SK-N-SH treated with all-trans-retinoic acid at 6 μM for 48 hours (cell line): ENCODE results near the gene ZNF423.

Experiments
- ARNTL ChIP-seq: fragments of 450-650 bp; formaldehyde crosslinking; IDR thresholded peaks from 2 replicates; pipeline ENCODE4 v1.5.0; 2020; ENCODE audit warnings: low read depth, mild to moderate bottlenecking, moderate library complexity, borderline replicate concordance
- CSDC2 ChIP-seq: fragments of 250-450 bp; sonication (Bioruptor Pico); IDR thresholded peaks from 2 replicates; pipeline ENCODE4 v1.5.0; 2020; ENCODE audit warnings: mild to moderate bottlenecking, moderate library complexity
- ESRRG ChIP-seq: fragments of 250-450 bp; sonication (Bioruptor Pico); IDR thresholded peaks from 2 replicates; pipeline ENCODE4 v1.6.1; 2021; ENCODE audit warnings: mild to moderate bottlenecking
- ZC3H10 ChIP-seq: fragments of 250-450 bp; sonication (Bioruptor Pico); IDR thresholded peaks from 2 replicates; pipeline ENCODE4 v1.5.1; 2021; ENCODE audit warnings: mild to moderate bottlenecking, moderate library complexity
- ZFP3 ChIP-seq: fragments of 250-450 bp; sonication (Bioruptor Pico); IDR thresholded peaks from 2 replicates; pipeline ENCODE4 v1.5.0; 2020; ENCODE audit warnings: mild to moderate bottlenecking, moderate library complexity
- ZFP30 ChIP-seq: fragments of 450-650 bp; formaldehyde crosslinking; IDR thresholded peaks from 2 replicates; pipeline ENCODE4 v1.5.0; 2022; ENCODE audit warnings: mild to moderate bottlenecking, moderate library complexity
- ZNF8 ChIP-seq: fragments of 450-650 bp; formaldehyde crosslinking; IDR thresholded peaks from 2 replicates; pipeline ENCODE4 v1.5.0; 2020; ENCODE audit warnings: mild to moderate bottlenecking, moderate library complexity
- TF ChIP-seq, protein P1 (sequence below): fragments of 250-450 bp; sonication (Bioruptor Pico); IDR thresholded peaks from 2 replicates; pipeline ENCODE4 v1.8.0; 2020; ENCODE audit warnings: mild to moderate bottlenecking, moderate library complexity, borderline replicate concordance
- TF ChIP-seq, protein P2 (sequence below): fragments of 250-450 bp; sonication (Bioruptor Pico); IDR thresholded peaks from 2 replicates; pipeline ENCODE4 v1.8.0; 2021; ENCODE audit warnings: low read depth, mild to moderate bottlenecking, moderate library complexity, borderline replicate concordance
- TF ChIP-seq, protein P3 (sequence below): fragments of 250-450 bp; sonication (Bioruptor Pico); IDR thresholded peaks from 2 replicates; pipeline ENCODE4 v1.5.0; 2020; ENCODE audit warnings: mild to moderate bottlenecking, moderate library complexity

DNA sequence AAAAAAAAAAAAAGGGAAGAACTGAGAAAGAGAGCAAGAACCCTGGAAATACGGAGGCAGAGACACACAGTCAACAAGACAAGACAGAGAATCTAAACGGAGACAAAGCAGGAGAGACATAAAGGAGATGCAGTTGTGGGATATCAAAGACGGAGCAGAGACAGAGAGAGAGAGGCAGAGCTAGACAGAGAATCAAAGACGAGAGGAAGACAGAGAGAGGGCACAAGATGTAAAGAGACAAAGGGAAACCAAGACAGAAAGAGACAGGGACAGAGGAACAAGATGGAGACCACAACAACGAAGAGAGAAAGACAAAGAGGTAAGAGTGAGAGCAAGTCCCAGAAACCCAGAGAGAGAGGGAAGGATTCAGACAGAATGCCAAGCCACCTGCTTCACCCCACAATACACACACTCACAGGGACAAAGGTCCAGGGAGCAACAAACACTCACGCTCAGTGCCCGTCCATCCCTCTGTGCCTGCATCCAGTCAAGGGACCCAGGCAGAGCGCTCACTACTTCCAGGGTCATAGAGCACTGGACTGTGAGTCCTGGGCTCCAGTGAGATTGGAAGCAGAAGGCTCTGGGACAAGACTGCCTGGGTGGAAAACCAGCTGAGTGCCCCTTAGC lies 393.4 kb downstream of the ZNF423 start:
- TF ChIP-seq ARNTL (CRISPR knock-in tag) (no peak), ESRRG (CRISPR knock-in tag) (no peak), ZNF8 (no peak), ZC3H10 (CRISPR knock-in tag) (no peak), CSDC2 (no peak), ZFP30 (CRISPR knock-in tag) (no peak), ZFP3 (CRISPR knock-in tag) (no peak)
- TF ChIP-seq, protein P1, sequence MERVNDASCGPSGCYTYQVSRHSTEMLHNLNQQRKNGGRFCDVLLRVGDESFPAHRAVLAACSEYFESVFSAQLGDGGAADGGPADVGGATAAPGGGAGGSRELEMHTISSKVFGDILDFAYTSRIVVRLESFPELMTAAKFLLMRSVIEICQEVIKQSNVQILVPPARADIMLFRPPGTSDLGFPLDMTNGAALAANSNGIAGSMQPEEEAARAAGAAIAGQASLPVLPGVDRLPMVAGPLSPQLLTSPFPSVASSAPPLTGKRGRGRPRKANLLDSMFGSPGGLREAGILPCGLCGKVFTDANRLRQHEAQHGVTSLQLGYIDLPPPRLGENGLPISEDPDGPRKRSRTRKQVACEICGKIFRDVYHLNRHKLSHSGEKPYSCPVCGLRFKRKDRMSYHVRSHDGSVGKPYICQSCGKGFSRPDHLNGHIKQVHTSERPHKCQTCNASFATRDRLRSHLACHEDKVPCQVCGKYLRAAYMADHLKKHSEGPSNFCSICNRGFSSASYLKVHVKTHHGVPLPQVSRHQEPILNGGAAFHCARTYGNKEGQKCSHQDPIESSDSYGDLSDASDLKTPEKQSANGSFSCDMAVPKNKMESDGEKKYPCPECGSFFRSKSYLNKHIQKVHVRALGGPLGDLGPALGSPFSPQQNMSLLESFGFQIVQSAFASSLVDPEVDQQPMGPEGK (CRISPR knock-in tag): no peak
- TF ChIP-seq, protein P2, sequence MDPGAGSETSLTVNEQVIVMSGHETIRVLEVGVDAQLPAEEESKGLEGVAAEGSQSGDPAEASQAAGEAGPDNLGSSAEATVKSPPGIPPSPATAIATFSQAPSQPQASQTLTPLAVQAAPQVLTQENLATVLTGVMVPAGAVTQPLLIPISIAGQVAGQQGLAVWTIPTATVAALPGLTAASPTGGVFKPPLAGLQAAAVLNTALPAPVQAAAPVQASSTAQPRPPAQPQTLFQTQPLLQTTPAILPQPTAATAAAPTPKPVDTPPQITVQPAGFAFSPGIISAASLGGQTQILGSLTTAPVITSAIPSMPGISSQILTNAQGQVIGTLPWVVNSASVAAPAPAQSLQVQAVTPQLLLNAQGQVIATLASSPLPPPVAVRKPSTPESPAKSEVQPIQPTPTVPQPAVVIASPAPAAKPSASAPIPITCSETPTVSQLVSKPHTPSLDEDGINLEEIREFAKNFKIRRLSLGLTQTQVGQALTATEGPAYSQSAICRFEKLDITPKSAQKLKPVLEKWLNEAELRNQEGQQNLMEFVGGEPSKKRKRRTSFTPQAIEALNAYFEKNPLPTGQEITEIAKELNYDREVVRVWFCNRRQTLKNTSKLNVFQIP: no peak
- TF ChIP-seq, protein P3, sequence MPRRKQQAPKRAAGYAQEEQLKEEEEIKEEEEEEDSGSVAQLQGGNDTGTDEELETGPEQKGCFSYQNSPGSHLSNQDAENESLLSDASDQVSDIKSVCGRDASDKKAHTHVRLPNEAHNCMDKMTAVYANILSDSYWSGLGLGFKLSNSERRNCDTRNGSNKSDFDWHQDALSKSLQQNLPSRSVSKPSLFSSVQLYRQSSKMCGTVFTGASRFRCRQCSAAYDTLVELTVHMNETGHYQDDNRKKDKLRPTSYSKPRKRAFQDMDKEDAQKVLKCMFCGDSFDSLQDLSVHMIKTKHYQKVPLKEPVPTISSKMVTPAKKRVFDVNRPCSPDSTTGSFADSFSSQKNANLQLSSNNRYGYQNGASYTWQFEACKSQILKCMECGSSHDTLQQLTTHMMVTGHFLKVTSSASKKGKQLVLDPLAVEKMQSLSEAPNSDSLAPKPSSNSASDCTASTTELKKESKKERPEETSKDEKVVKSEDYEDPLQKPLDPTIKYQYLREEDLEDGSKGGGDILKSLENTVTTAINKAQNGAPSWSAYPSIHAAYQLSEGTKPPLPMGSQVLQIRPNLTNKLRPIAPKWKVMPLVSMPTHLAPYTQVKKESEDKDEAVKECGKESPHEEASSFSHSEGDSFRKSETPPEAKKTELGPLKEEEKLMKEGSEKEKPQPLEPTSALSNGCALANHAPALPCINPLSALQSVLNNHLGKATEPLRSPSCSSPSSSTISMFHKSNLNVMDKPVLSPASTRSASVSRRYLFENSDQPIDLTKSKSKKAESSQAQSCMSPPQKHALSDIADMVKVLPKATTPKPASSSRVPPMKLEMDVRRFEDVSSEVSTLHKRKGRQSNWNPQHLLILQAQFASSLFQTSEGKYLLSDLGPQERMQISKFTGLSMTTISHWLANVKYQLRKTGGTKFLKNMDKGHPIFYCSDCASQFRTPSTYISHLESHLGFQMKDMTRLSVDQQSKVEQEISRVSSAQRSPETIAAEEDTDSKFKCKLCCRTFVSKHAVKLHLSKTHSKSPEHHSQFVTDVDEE (CRISPR knock-in tag): no peak
